ENCODE data around the gene KIF1B. TPM values are rescaled to one million over a fixed set of nuclear protein-coding genes. Genes with fewer than 3 reads are reported as not detected.

The KIF1B gene, protein sequence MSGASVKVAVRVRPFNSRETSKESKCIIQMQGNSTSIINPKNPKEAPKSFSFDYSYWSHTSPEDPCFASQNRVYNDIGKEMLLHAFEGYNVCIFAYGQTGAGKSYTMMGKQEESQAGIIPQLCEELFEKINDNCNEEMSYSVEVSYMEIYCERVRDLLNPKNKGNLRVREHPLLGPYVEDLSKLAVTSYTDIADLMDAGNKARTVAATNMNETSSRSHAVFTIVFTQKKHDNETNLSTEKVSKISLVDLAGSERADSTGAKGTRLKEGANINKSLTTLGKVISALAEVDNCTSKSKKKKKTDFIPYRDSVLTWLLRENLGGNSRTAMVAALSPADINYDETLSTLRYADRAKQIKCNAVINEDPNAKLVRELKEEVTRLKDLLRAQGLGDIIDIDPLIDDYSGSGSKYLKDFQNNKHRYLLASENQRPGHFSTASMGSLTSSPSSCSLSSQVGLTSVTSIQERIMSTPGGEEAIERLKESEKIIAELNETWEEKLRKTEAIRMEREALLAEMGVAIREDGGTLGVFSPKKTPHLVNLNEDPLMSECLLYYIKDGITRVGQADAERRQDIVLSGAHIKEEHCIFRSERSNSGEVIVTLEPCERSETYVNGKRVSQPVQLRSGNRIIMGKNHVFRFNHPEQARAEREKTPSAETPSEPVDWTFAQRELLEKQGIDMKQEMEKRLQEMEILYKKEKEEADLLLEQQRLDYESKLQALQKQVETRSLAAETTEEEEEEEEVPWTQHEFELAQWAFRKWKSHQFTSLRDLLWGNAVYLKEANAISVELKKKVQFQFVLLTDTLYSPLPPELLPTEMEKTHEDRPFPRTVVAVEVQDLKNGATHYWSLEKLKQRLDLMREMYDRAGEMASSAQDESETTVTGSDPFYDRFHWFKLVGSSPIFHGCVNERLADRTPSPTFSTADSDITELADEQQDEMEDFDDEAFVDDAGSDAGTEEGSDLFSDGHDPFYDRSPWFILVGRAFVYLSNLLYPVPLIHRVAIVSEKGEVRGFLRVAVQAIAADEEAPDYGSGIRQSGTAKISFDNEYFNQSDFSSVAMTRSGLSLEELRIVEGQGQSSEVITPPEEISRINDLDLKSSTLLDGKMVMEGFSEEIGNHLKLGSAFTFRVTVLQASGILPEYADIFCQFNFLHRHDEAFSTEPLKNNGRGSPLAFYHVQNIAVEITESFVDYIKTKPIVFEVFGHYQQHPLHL (N-terminal part only)
- total RNA-seq (10 to 100 TPM; 46.4 to 78.4 (median 52.8) TPM), polyA plus RNA-seq (10 to 100 TPM in 1 of 3 donors, 1 to 10 TPM in 2; 4.8 to 14.5 (median 5.1) TPM)

DNA sequence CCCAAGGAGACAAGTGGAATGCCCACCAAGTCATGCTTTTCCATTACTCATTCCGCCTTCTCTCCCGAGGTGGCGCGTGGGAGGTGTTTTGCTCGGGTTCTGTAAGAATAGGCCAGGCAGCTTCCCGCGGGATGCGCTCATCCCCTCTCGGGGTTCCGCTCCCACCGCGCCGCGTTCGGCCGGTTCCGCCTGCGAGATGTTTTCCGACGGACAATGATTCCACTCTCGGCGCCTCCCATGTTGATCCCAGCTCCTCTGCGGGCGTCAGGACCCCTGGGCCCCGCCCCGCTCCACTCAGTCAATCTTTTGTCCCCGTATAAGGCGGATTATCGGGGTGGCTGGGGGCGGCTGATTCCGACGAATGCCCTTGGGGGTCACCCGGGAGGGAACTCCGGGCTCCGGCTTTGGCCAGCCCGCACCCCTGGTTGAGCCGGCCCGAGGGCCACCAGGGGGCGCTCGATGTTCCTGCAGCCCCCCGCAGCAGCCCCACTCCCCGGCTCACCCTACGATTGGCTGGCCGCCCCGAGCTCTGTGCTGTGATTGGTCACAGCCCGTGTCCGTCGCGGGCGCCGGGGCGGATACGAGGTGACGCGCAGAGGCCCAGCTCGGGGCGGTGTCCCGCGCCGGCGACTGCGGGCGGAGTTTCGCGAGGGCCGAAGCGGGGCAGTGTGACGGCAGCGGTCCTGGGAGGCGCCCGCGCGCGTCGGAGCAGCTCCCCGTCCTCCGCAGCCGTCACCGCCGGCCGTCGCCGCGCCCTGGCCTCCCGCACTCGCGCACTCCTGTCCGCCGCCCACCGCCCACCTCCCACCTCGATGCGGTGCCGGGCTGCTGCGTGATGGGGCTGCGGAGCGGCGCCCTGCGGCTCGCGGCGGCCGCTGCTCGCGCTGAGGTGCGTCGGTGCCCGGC, at the start of gene KIF1B:
Gene KIF1B, plus strand, starts transcription at position 666 of the 906 bp plus-strand sequence. CDS start 21,759 bp downstream, outside the sequence.
- intact Hi-C loops (cut with DNase I), result loop anchor here (1.0 to 5.0 kb wide), 5 partner anchors 42 to 177 kb away; partner anchors contain the start of gene UBE4B
- H3K27me3 ChIP-seq, result no peaks in the 10 kb centered on the region
- peaks cover 0 to 45% (median 38%) of the 10 kb centered on the region in 4 donors for H3K4me1 ChIP-seq
- 0% methylated on average over 107 of the region's 107 CpGs for WGBS, 2 donors
- H3K9me3 ChIP-seq, result no peaks in the 10 kb centered on the region
- peak within 1 kb of the TSS; percentile 89 to 95 (median 90) for H3K4me3 ChIP-seq
- peak; percentile 99 for DNase-seq
- peak within 1 kb of the TSS; percentile 99 to 100 (median 100) for H3K27ac ChIP-seq
- TF ChIP-seq EP300 (IDR thresholded peaks at IDR 0.05) (no peak), POLR2AphosphoS5 (IDR thresholded peaks at IDR 0.05) (peak; percentile 83 to 97 (median 96)), POLR2A (IDR thresholded peaks at IDR 0.05) (peak; percentile 45 to 75)
- TF ChIP-seq, protein P1, sequence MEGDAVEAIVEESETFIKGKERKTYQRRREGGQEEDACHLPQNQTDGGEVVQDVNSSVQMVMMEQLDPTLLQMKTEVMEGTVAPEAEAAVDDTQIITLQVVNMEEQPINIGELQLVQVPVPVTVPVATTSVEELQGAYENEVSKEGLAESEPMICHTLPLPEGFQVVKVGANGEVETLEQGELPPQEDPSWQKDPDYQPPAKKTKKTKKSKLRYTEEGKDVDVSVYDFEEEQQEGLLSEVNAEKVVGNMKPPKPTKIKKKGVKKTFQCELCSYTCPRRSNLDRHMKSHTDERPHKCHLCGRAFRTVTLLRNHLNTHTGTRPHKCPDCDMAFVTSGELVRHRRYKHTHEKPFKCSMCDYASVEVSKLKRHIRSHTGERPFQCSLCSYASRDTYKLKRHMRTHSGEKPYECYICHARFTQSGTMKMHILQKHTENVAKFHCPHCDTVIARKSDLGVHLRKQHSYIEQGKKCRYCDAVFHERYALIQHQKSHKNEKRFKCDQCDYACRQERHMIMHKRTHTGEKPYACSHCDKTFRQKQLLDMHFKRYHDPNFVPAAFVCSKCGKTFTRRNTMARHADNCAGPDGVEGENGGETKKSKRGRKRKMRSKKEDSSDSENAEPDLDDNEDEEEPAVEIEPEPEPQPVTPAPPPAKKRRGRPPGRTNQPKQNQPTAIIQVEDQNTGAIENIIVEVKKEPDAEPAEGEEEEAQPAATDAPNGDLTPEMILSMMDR (IDR thresholded peaks at IDR 0.05), result peak; percentile 97 to 99 (median 98)
- H3K36me3 ChIP-seq, result no peaks in the 10 kb centered on the region

DNA sequence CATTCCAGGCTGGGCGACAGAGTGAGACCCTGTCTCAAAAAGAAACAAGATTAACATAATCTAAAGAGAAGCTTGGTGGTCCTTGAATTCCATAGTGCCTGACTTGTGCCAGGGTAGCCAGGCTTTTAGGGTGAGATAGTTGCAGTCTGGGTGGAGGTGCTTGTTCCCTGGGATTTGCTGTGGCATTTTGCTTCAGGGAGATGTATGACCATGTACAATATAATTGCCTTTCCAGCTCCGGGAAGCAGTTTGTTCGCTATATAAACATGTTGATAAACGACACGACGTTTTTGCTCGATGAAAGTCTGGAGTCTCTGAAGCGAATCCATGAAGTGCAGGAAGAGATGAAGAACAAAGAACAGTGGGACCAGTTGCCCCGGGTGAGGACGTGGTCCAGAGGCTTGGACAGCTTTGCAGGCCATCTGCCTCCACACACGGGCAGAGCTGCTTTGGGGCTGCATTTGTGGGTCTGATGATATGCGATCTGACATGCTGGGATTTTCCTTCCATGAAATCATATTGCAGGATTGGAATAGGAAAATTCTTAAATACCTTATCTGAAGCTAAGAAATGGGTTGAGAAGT, 49.4 kb upstream of the KIF1B start:
- no peaks in the 10 kb centered on the region for H3K9me3 ChIP-seq
- H3K27me3 ChIP-seq, result no peaks in the 10 kb centered on the region
- no peak overlapping the region for H3K4me3 ChIP-seq
- 83 to 85% methylated on average over 12 of the region's 12 CpGs for WGBS, 2 donors
- DNase-seq, result no peak
- peaks cover 0 to 19% (median 16%) of the 10 kb centered on the region in 4 donors for H3K4me1 ChIP-seq
- peak in 1 of 4 donors; percentile 26 for TF ChIP-seq POLR2AphosphoS5 (IDR thresholded peaks at IDR 0.05)
- TF ChIP-seq EP300 (IDR thresholded peaks at IDR 0.05), result no peak
- H3K36me3 ChIP-seq, result peaks cover 8 to 63% (median 25%) of the 10 kb centered on the region in 4 donors
- intact Hi-C loops (cut with DNase I), result no loop called here
- H3K27ac ChIP-seq, result peak overlapping the region; percentile 66 to 84 (median 75)

DNA sequence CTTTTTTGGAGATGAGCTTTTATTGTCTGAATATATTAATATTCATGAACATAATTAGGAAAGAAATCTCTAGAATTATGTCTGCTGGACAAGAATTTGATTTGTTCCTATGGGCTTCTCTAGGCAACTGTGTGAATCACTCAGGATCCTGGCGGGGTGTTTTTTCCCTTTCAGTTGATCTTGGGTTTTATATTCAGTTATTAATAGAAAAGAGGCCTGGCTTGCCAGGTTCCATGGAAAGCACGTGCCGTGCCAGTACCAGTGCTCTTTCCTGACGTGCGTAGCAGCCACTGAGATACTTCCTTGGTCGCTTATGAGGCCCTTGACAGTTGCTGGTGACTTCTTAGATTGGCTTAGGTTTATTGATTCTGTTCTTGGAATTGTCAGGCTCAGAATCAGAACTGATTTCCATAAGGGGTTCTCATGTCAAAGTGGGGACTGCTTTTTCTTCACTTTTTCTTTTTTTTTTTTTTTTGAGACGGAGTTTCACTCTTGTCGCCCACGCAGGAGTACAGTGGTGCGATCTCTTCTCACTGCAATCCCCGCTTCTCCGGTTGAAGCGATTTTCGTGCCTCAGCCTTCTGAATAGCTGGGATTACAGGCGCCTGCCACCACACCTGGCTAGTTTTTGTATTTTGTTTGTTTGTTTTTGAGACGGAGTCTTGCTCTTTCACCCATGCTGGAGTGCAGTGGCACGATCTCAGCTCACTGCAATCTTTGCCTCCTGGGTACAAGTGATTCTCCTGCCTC, 48.7 kb upstream of the KIF1B start:
- Histone ChIP-seq H3K27me3 (no peaks in the 10 kb centered on the region), H3K4me1 (peaks cover 0 to 19% (median 16%) of the 10 kb centered on the region in 4 donors), H3K9me3 (no peaks in the 10 kb centered on the region), H3K27ac (peak overlapping the region; percentile 66 to 84 (median 75)), H3K36me3 (peaks cover 8 to 67% (median 29%) of the 10 kb centered on the region in 4 donors), H3K4me3 (no peak overlapping the region)
- intact Hi-C loops (cut with DNase I), result no loop called here
- 86 to 95% methylated on average over 17 of the region's 17 CpGs for WGBS, 2 donors
- DNase-seq, result peak; percentile 88
- TF ChIP-seq POLR2A (IDR thresholded peaks at IDR 0.05) (no peak), EP300 (IDR thresholded peaks at IDR 0.05) (peak in 2 of 4 donors; percentile 64 to 84), POLR2AphosphoS5 (IDR thresholded peaks at IDR 0.05) (peak; percentile 22 to 83 (median 42))
- TF ChIP-seq, protein P1 (IDR thresholded peaks at IDR 0.05), result no peak

Measured in sigmoid colon (tissue), 7 donors.